KMS-11 (cell line): ENCODE measurements around the gene UNC79.

Source experiments
- H2AFZ ChIP-seq: fragments of 200-600 bp; sonication (generic); 2 replicates; pipeline ENCODE4 v1.6.1; 2016; ENCODE audit warnings: antibody characterized with exemption, mixed run types, low read depth
- H3K27ac ChIP-seq: fragments of 200-600 bp; sonication (generic); 2 replicates; pipeline ENCODE4 v1.6.1; 2016; ENCODE audit warnings: mild to moderate bottlenecking, mixed run types
- H3K27me3 ChIP-seq: fragments of 200-600 bp; sonication (generic); 2 replicates; pipeline ENCODE4 v1.6.1; 2017; ENCODE audit warnings: mild to moderate bottlenecking, low read depth, mixed run types, moderate library complexity; ENCODE audit not compliant: insufficient read depth
- H3K36me3 ChIP-seq: fragments of 200-600 bp; sonication (generic); 2 replicates; pipeline ENCODE4 v1.6.1; 2017; ENCODE audit warnings: mild to moderate bottlenecking, mixed run types; ENCODE audit not compliant: insufficient read depth
- H3K4me1 ChIP-seq: fragments of 200-600 bp; sonication (generic); 2 replicates; pipeline ENCODE4 v1.6.1; 2016; ENCODE audit warnings: mild to moderate bottlenecking, low read depth, mixed run types; ENCODE audit not compliant: poor library complexity, severe bottlenecking
- H3K4me2 ChIP-seq: fragments of 200-600 bp; sonication (generic); 2 replicates; pipeline ENCODE4 v1.7.0; 2016; ENCODE audit warnings: mild to moderate bottlenecking, mixed run types
- H3K4me3 ChIP-seq: fragments of 200-600 bp; sonication (generic); IDR thresholded peaks from 2 replicates; pipeline ENCODE4 v1.6.1; 2017; ENCODE audit warnings: low read depth, low read length, mixed read lengths; ENCODE audit not compliant: insufficient read depth
- H3K79me2 ChIP-seq: fragments of 200-600 bp; sonication (generic); 2 replicates; pipeline ENCODE4 v1.6.1; 2016; ENCODE audit warnings: low read depth, mixed run types; ENCODE audit not compliant: insufficient read depth
- H3K9ac ChIP-seq: fragments of 200-600 bp; sonication (generic); 2 replicates; pipeline ENCODE4 v1.6.1; 2016; ENCODE audit warnings: mild to moderate bottlenecking, mixed run types
- H4K20me1 ChIP-seq: fragments of 200-600 bp; sonication (generic); 2 replicates; pipeline ENCODE4 v1.6.1; 2016; ENCODE audit warnings: mild to moderate bottlenecking, mixed run types; ENCODE audit not compliant: insufficient read depth
- CTCF ChIP-seq: fragments of 200-600 bp; sonication (generic); conservative IDR thresholded peaks from 2 replicates; pipeline ENCODE4 v1.6.1; 2017; ENCODE audit warnings: low read depth, mild to moderate bottlenecking, antibody characterized with exemption, low read length, moderate library complexity, mixed read lengths

UNC79 gene

GRCh38 chr14:93752980-93753561 is 322.3 kb downstream of the UNC79 start:
- H3K4me1 ChIP-seq: no peaks in the 10 kb centered on the region
- no peak overlapping the region for H3K4me3 ChIP-seq
- no peaks in the 10 kb centered on the region for H3K27me3 ChIP-seq
- H2AFZ ChIP-seq: no peak overlapping the region
- no peak overlapping the region for H3K9ac ChIP-seq
- no peak for TF ChIP-seq CTCF
- no peaks in the 10 kb centered on the region for H3K79me2 ChIP-seq
- no peaks in the 10 kb centered on the region for H3K36me3 ChIP-seq
- H4K20me1 ChIP-seq: no peaks in the 10 kb centered on the region
- H3K4me2 ChIP-seq: no peak overlapping the region
- no peak overlapping the region for H3K27ac ChIP-seq

GRCh38 chr14:93753647-93754046 is 322.9 kb downstream of the UNC79 start:
- H4K20me1 ChIP-seq: no peaks in the 10 kb centered on the region
- no peak overlapping the region for H3K4me3 ChIP-seq
- no peak for TF ChIP-seq CTCF
- no peak overlapping the region for H3K9ac ChIP-seq
- H2AFZ ChIP-seq: no peak overlapping the region
- no peaks in the 10 kb centered on the region for H3K36me3 ChIP-seq
- H3K79me2 ChIP-seq: no peaks in the 10 kb centered on the region
- no peak overlapping the region for H3K4me2 ChIP-seq
- H3K27me3 ChIP-seq: no peaks in the 10 kb centered on the region
- H3K4me1 ChIP-seq: no peaks in the 10 kb centered on the region
- no peak overlapping the region for H3K27ac ChIP-seq

GRCh38 chr14:93757206-93757605 is 326.5 kb downstream of the UNC79 start:
- H3K4me2 ChIP-seq: no peak overlapping the region
- no peak overlapping the region for H3K9ac ChIP-seq
- no peak overlapping the region for H2AFZ ChIP-seq
- no peaks in the 10 kb centered on the region for H3K4me1 ChIP-seq
- no peak overlapping the region for H3K27ac ChIP-seq
- H4K20me1 ChIP-seq: no peaks in the 10 kb centered on the region
- no peak overlapping the region for H3K4me3 ChIP-seq
- H3K79me2 ChIP-seq: no peaks in the 10 kb centered on the region
- no peak for TF ChIP-seq CTCF
- no peaks in the 10 kb centered on the region for H3K27me3 ChIP-seq
- no peaks in the 10 kb centered on the region for H3K36me3 ChIP-seq
